Breast epithelium (tissue), 4 donors: Measurements from ENCODE around the gene LRRC51. TPM values are rescaled to one million over a fixed set of nuclear protein-coding genes. Genes with fewer than 3 reads are reported as not detected.
A peak's percentile ranks its signal among the peaks of the same experiment; 100 is the strongest.

Experiments
- DNase-seq, 2 donors: peaks; one replicate each; pipeline ENCODE4 v3.0.0-alpha.2; 2019; ENCODE audit warnings: low spot score in 2 of 2
- H3K27ac ChIP-seq, 2 donors: fragments of 200-600 bp; sonication (generic) in 1 of 2; one replicate each; pipeline ENCODE4 v1.5.1; 2016 to 2019; ENCODE audit warnings: mild to moderate bottlenecking in 1 of 2
- H3K27me3 ChIP-seq, 2 donors: fragments of 200-600 bp; sonication (generic) in 1 of 2; one replicate each; pipeline versions ENCODE4 v1.5.1 to v1.6.0; 2017 to 2019; ENCODE audit warnings: control low read depth in 1 of 2, mild to moderate bottlenecking in 1 of 2
- H3K36me3 ChIP-seq: fragments of 200-600 bp; one replicate; pipeline ENCODE4 v1.5.1; 2019
- H3K4me1 ChIP-seq, 2 donors: fragments of 200-600 bp; sonication (generic); one replicate each; pipeline ENCODE4 v1.5.1; 2016 to 2019; ENCODE audit warnings: control low read depth in 1 of 2
- H3K4me3 ChIP-seq, 3 donors: fragments of 200-600 bp; sonication (generic); 1 replicate in 2 of 3; 2 replicates in 1 of 3; pipeline ENCODE4 v1.5.1; 2016 to 2019; ENCODE audit warnings: mild to moderate bottlenecking in 3 of 3, moderate library complexity in 2 of 3
- H3K9me3 ChIP-seq, 2 donors: fragments of 200-600 bp; sonication (generic) in 1 of 2; one replicate each; pipeline ENCODE4 v1.5.1; 2016 to 2019; ENCODE audit warnings: control low read depth in 1 of 2
- CTCF ChIP-seq, 3 donors: fragments of 450-650 bp; IDR thresholded peaks; one replicate each; pipeline ENCODE4 v1.5.1; 2016 to 2017; ENCODE audit warnings: antibody characterized with exemption in 3 of 3, mild to moderate bottlenecking in 3 of 3, moderate library complexity in 3 of 3
- POLR2A ChIP-seq: fragments of 450-650 bp; IDR thresholded peaks from one replicate; pipeline ENCODE4 v1.6.1; 2016; ENCODE audit warnings: antibody characterized with exemption, mild to moderate bottlenecking, moderate library complexity
- POLR2AphosphoS5 ChIP-seq, 3 donors: sonication (generic); formaldehyde crosslinking; IDR thresholded peaks; one replicate each; pipeline ENCODE4 v1.6.1; 2017; ENCODE audit warnings: antibody characterized with exemption in 3 of 3
- intact Hi-C: fragments of 100-400 bp; cut with DNase I; formaldehyde crosslinking; loops from one replicate; pipeline ENCODE4 v1.15.1; 2023; ENCODE audit warnings: low total_unique reads
- total RNA-seq, 3 donors: library from RNA; depleted of rRNA; stranded (reverse); fragments of >200 nt; gene quantifications; one replicate each; pipeline ENCODE4 v1.1.0, GENCODE V29; 2016

LRRC51 gene
- total RNA-seq, 3 donors from 2014 or later, result 14.9 to 103 (median 17.1) TPM

DNA sequence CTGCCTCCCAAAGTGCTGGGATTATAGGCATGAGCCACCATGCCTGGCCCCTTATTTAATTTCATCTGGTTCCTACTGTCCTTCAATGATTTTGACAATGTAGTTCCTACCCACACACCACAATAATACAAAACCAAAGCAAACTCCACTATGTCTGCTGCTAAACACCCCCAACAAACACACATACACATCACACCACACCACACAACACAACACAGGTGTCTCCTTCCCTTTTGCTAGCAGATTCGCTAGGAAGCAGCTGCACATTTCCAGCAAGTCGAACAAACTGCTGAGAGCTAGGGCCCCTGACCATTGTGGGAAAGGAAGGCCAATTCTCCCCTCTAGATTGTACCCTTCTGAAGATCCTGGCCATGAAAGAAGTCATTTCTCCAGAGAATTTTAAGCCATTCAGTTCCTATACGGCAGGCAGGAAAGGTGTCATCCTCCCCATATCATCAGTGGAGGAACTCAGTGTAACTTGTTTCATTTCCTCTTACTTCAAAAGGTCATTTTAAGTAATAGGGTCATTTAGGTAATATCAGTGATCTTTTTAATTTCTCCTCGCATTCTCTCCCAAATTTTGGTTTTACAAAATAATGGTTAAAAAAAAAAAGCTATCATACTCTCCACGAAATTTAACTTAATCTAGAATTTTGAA lies 18.8 kb upstream of the LRRC51 start:
- H3K4me3 ChIP-seq, result no peak overlapping the region
- DNase-seq, result no peak
- peaks cover 0 to 5% of the 10 kb centered on the region in 2 donors for H3K4me1 ChIP-seq
- H3K9me3 ChIP-seq, result no peaks in the 10 kb centered on the region
- no peak overlapping the region for H3K27ac ChIP-seq
- TF ChIP-seq CTCF (IDR thresholded peaks at IDR 0.05), result no peak
- no peak for TF ChIP-seq POLR2A
- TF ChIP-seq POLR2AphosphoS5 (IDR thresholded peaks at IDR 0.05), result no peak
- H3K27me3 ChIP-seq, result no peaks in the 10 kb centered on the region
- intact Hi-C loops, result no loop called here
- H3K36me3 ChIP-seq, result no peaks in the 10 kb centered on the region

DNA sequence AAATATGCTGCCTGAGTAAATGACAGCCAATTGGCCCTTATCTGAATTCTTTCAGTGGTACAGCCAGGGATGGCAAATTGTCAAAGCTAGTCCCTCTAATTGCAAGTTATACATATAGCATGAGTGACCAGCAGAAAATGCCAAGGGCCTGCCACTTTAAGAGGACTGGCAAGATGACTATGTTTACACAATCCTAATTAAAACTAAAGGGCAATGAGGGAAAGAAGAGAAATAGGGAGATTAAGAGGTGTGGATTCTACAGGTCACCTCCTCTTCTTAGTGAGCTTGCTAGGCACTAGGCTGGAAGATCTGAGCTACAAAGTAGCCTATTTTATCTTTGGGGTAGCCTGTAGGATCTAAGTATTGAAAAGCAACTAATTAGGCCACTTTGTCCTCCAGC lies 13.8 kb upstream of the LRRC51 start:
- Histone ChIP-seq H3K27ac (peak overlapping the region; percentile 60 to 62), H3K36me3 (no peaks in the 10 kb centered on the region), H3K9me3 (no peaks in the 10 kb centered on the region), H3K27me3 (no peaks in the 10 kb centered on the region), H3K4me3 (no peak overlapping the region), H3K4me1 (peaks cover 4 to 24% of the 10 kb centered on the region in 2 donors)
- intact Hi-C loops, result no loop called here
- DNase-seq, result no peak
- TF ChIP-seq POLR2AphosphoS5 (IDR thresholded peaks at IDR 0.05) (no peak), CTCF (IDR thresholded peaks at IDR 0.05) (no peak), POLR2A (no peak)

DNA sequence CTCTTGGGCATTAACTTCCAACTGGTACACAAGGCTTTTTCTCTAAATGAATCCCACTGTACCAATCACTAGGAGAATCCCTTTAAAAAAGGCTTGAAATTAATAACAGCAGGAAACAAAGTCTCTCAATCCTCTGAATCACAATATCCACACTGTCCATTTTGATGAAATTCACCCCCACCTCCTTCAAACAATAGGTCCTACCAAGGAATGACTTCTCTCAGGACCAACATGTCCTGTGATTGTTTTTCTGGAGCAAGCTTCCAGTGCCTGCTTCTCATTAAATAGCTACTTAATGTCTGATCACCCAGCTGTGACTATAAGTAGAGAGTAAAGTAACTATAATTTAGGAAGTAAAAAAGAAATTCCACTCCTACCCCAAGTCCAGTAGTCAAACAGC lies 13.4 kb upstream of the LRRC51 start:
- H3K27ac ChIP-seq, result peak overlapping the region; percentile 60 to 62
- TF ChIP-seq CTCF (IDR thresholded peaks at IDR 0.05), result no peak
- TF ChIP-seq POLR2AphosphoS5 (IDR thresholded peaks at IDR 0.05), result no peak
- TF ChIP-seq POLR2A, result no peak

GRCh38 chr11:72067676-72068075 lies 13.0 kb upstream of the LRRC51 start:
- no peaks in the 10 kb centered on the region for H3K27me3 ChIP-seq
- intact Hi-C loops, result no loop called here
- no peak for DNase-seq
- H3K9me3 ChIP-seq, result no peaks in the 10 kb centered on the region
- TF ChIP-seq POLR2AphosphoS5 (IDR thresholded peaks at IDR 0.05) (no peak), CTCF (IDR thresholded peaks at IDR 0.05) (no peak), POLR2A (no peak)
- H3K36me3 ChIP-seq, result no peaks in the 10 kb centered on the region
- H3K27ac ChIP-seq, result peak overlapping the region; percentile 88 to 90
- H3K4me3 ChIP-seq, result no peak overlapping the region
- peaks cover 4 to 27% of the 10 kb centered on the region in 2 donors for H3K4me1 ChIP-seq

More for the DNA sequence above, 13.4 kb upstream of the LRRC51 start:
- intact Hi-C loops, result no loop called here
- H3K9me3 ChIP-seq, result no peaks in the 10 kb centered on the region
- H3K27me3 ChIP-seq, result no peaks in the 10 kb centered on the region
- H3K36me3 ChIP-seq, result no peaks in the 10 kb centered on the region
- peaks cover 4 to 27% of the 10 kb centered on the region in 2 donors for H3K4me1 ChIP-seq
- no peak for DNase-seq
- no peak overlapping the region for H3K4me3 ChIP-seq

DNA sequence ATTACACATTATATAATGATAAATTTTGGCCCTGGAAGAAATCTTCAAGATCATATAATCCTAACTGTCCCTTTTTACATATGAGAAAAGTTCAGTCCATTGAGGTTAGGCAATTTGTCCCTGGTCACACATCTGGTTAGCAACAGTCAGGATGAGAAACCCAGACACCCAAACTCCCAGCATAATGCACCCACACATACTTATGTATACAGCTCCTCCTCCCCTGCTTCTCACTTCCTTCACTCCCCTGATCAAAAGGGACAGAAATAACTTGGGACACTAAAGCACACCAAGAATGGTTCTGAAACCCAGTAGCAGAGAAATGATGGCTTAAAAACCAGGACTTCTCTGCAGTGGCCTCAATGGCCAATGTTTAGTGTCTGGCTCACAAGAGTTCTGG lies 11.4 kb upstream of the LRRC51 start:
- intact Hi-C loops, result no loop called here
- Histone ChIP-seq H3K9me3 (no peaks in the 10 kb centered on the region), H3K27me3 (no peaks in the 10 kb centered on the region), H3K4me3 (no peak overlapping the region), H3K36me3 (no peaks in the 10 kb centered on the region), H3K27ac (peak overlapping the region; percentile 88 to 90), H3K4me1 (peaks cover 4 to 27% of the 10 kb centered on the region in 2 donors)
- no peak for DNase-seq
- TF ChIP-seq POLR2A (no peak), POLR2AphosphoS5 (IDR thresholded peaks at IDR 0.05) (no peak), CTCF (IDR thresholded peaks at IDR 0.05) (no peak)
